ENCODE measurements around the gene ZNG1C. TPM values are rescaled to one million over a fixed set of nuclear protein-coding genes. Genes with fewer than 3 reads are reported as not detected.

ZNG1C gene
- total and polyA plus RNA-seq, 2 donors from 2014 or later (not counting 2 experiments from before 2014, with no cell fraction given): 27.5 to 33.2 TPM

Other genes starting within 250 kb of the ZNG1C start
- gene FOXD4L3, start 60.9 kb downstream of the ZNG1C start, total RNA-seq: 0.04 TPM in 1 of 2 replicates, not detected in the other
- gene FOXD4L3, start 60.9 kb downstream of the ZNG1C start, polyA plus RNA-seq: not detected in 2 replicates
- gene PGM5, start 114.6 kb downstream of the ZNG1C start, total RNA-seq: not detected in 2 replicates
- not detected in 2 replicates for gene PGM5, start 114.6 kb downstream of the ZNG1C start, polyA plus RNA-seq

All from foreskin keratinocyte (primary cell).